CD4-positive, alpha-beta T cell treated with Interleukin-6 at 100 ng/mL for 8 hours (primary cell): Measurements from ENCODE around the gene ESD.
"Not testable (repeated sequence)": the region's sequence is repeated elsewhere in the genome, so short reads cannot be mapped to it uniquely, and the experiment has no call there.

Source experiments
- DNase-seq: peaks from one replicate; pipeline ENCODE4 v3.0.0-alpha.2; 2020; ENCODE audit warnings: mixed read lengths, low spot score

The ESD gene

DNA sequence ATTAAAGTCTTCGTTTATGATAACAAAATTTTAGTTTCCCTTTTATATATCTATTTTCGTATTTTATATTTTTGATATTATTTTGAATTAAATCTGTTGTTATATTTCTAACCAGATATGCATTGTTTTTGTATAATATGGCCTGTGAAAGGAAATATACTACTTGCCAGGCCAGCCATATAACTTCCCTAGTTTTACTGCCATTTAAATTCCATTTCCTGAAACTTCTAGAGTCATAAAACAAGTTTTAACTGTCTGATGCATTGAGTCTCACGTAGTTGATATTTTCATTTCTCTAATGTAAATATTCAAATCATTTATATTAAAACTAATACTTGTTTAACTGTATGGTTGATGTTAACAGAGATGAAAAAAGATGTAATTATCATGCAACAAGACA is 13.5 kb downstream of the ESD start:
- DNase-seq = no peak

DNA sequence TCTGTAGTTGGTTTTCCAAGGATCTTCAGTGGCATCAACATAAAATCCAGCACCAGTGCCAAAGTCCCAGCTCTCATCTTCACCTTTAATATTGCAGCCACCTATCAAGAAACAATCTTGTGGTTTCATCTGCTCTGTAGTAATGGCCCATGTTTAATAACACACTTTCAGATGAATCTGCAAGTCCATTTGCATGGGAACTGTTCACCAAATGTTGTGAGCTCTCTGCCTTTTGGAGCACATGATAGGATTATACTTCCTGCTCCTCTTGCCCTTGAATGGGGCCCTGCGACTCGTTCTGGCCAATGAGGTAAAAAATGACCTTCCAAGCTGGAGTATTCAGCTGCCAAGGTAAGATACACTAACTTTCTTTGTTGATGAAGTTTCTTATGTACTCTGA is 14.3 kb downstream of the ESD start:
- no peak for DNase-seq

DNA sequence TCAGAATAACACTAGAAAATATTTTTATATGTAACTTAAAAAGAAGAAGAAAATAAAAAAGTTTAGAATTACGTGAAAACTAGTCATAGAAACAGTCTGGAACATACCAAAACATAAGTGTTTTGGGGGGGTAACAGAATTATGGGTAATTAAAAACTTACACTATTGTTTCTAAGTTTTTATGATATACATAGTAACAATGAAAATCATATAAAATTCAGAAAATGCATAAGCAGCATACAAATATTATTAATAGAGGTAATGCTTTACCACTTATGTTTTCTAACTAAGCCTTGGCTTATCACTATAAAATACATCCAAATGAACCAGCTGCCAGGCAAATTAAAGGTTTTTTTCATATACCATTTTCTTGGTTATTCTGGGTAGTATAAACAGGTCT is 14.9 kb downstream of the ESD start:
- DNase-seq = no peak

DNA sequence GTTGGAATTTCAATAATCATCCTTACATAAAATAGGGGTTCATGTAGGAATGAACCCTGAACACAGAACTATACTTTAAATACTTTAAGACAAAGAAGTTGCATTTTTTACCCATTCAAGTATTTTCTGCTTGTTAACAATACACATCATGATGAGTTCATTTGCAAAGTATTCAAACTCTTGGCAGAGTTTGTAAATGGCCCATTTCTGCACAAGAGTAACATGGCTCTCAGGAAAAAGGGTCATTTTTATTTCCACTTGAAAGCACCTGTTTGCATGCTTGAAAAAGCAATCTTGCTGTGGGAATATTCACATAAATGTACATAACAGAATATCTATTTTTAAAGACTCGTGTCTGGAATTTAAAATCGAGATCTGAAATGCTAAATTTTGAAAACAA is 18.1 kb downstream of the ESD start:
- no peak for DNase-seq

DNA sequence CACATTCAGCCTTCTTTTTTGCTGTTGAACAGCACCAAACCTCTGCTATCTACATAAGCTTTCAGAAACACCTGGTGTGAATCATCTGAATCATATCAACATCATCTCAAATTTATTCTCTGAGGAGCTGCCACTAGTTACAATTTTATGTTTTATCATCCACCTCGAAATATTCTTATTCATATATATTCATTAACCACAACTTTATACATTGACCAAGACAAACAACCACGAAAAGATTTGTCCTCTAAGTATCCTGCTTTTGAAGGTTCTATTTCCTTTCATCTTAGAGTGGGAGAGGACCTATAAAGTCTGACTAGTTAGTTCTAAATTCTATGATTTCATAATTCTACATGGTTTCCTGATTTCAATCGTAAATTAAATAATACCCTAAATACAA is 18.9 kb downstream of the ESD start:
- no peak for DNase-seq

DNA sequence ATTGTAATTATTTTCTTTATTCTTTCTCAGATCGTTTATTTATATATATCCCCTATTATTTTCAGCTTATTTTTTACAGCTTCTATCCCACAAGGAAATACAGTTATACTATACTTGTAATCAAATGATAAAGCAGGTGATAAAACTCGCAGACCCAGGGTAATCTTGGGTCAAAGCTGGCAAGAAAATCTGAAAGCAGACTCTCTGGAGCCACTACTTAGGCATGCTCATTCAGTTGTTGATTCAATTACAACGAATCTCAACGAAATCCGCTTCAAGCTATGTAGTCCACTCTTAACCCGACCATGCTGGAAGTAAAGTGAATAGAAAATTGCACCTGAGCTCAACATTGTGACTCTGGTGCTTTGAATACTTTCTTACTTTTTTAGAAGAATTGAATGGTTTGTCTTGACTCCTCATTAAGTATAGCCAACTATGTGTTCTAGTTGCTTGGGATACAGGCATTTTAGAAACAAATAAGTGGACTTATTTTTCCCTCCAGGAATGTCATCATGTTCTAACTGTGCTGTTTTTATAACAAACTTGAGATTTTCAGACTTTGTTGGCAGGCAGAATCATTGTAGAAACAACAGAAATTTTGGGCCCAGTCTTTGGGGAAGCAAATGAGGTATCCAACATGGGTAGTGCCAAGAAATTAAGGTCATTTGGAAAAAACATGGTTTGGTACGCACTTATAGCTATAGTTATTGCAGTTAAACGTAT is 21.4 kb downstream of the ESD start:
- DNase-seq = no peak

DNA sequence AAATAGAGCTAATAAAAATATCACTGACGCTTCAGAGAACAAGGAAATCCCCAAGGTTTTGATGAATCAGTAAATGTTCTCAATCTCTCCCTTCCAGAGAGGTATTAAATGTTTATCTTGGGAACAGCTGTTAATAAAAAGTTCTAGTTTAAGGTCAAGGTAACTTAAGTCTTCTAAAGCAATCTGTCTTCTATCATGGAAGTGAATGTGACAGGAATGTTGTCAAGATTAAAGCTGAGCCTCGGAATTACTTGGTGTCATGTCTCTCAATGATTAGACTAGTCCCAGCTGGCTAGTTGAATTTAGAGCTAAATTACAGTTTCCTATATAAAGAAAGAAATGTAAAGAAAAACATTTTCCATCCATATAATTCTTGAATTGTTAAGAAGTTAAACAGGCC is 23.4 kb downstream of the ESD start:
- DNase-seq = no peak

DNA sequence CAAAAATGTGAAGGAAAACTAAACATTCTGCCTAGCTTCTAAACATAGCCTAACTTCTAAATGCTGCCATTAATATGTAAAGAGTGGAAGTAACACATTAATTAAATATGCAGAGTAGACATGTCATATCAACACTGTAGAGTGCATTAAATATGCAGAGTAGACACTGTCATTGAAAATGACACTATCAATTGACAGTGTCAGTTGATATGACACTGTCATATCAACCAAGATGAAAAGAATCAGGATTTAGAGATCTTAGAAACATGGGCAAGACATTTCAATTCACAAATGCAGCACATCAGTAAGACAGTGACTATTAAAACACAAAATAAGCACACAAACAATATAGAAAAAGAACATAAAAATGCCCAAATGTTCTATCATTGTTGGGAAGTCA is 25.3 kb downstream of the ESD start:
- no peak for DNase-seq

DNA sequence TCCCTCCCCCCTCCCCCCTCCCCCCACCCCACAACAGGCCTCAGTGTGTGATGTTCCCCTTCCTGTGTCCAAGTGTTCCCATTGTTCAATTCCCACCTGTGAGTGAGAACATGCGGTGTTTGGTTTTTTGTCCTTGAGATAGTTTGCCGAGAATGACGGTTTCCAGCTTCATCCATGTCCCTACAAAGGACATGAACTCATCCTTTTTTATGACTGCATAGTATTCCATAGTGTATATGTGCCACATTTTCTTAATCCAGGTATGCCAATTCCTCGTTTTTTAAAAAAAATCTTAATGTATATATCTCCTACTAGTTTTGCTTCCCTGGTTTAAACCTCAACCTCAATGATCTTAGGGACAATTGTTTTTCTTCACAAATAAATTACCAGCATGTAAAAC is 27.0 kb downstream of the ESD start:
- not testable (repeated sequence) for DNase-seq

DNA sequence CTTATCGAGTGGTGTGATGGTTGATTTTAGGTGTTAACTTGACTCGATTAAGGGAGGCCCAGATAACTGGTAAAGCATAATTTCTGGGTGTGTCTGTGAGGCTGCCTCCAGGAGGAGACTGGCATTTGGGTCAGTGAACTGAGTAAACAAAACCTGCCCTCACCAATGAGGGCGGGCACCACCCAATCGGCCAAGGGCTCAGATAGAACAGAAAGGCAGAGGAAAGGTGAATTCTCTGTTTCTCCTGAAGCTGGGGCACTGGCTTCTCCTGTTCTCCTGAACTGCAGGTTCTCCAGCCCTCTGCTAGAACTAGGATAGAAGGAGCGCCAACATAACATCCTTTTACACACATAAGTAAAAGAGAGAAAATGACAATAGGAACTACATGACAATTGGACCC is 35.1 kb downstream of the ESD start:
- DNase-seq = no peak

DNA sequence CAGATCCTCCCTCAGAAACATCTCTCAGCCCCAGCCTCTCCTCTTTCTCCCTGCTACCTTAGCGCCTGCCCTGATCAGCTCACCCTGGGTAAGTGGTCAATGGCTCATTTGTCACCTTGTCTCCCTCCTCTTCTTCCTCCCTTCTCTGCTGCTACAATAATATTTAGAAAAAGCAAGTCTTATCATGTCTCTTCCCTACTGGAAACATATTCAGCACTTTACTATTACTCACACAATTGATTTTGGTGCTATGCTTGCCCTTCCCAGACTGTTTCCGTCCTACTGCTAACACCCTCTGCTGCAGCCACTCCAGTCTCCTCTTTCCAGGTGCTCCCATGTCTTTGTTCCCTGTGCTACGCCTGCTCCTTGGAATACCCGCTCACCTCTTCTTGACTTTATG is 35.8 kb downstream of the ESD start:
- no peak for DNase-seq

DNA sequence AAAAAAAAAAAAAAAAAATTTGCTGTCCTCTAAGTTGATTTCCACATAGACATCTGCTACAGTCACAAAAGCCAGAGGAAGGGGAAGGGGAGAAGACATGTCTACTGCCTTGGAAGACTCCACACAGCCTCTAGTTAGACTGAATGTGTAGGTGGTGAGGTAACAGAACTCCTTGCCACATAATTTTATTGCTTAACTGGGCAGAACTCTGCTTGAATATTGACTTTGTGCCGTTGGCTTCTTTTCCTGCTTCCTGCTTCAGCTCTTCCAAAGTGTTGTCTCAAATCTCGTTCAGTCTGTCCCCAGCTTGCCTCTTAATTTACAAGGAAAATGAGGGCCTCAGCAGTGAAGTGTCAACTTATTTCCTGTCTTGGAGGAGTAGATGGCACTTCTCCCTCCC is 37.1 kb downstream of the ESD start:
- no peak for DNase-seq

DNA sequence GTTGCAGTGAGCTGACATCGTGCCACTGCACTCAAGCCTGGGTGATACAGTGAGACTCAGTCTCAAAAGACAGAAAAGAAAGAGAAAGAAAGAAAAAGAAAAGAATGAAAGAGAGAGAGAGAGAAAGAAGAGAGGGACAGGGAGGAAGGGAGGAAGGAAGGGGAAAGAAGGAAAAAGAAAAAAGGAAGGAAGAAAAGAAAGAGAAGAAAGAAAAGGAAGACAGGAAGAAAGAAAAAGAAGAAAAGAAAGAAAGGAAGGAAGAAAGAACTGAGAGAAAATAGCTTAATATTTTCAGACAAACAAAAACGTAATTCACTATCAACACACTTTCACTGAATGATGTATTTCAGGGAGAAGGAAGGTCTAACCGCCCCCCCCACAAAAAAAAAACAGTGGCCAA is 39.3 kb downstream of the ESD start:
- no peak for DNase-seq

DNA sequence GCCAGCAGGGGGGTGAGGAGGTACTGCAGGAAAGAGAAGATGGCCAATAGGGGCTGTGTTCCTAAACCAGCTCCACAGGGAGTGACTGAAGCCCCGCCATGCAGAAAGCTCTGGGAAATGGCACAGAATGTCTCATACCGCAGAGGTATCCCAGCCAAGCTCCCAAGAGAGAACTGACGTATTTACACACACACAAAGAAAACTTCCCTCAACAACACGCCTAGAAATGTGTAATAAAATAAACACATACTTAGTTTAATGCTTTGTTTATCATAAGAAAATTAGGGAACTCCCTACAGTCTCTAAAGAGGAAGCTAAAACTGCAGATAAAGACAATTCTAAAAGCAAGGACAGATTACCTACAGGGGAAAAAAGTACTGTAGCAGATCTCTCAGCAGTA is 40.0 kb downstream of the ESD start:
- DNase-seq = no peak

DNA sequence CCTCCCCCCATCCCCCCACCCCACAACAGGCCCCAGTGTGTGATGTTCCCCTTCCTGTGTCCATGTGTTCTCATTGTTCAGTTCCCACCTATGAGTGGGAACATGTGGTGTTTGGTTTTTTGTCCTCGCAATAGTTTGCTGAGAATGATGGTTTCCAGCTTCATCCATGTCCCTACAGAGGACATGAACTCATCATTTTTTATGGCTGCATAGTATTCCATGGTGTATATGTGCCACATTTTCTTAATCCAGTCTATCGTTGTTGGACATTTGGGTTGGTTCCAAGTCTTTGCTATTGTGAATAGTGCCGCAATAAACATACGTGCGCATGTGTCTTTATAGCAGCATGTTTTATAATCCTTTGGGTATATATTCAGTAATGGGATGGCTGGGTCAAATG is 41.5 kb downstream of the ESD start:
- not testable (repeated sequence) for DNase-seq

DNA sequence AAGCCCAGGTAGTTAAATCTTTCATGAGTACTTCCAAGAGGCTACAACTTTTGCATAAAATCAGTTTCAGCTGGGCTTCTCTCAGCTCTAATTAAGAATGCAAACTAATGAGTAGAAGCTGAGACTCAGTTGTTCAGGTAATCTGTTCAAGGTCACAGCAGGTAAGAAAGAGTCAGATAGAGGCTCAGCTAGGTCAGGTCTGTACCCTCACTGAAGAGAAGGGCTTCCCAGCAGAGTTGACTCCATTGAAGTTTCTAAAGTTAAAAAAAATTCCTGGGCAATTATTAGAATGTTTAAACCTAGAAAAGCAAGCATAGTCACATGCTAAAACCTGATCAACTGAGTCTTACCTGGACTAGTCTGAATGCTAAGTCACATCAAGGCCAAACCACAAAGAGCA is 42.1 kb downstream of the ESD start:
- no peak for DNase-seq

DNA sequence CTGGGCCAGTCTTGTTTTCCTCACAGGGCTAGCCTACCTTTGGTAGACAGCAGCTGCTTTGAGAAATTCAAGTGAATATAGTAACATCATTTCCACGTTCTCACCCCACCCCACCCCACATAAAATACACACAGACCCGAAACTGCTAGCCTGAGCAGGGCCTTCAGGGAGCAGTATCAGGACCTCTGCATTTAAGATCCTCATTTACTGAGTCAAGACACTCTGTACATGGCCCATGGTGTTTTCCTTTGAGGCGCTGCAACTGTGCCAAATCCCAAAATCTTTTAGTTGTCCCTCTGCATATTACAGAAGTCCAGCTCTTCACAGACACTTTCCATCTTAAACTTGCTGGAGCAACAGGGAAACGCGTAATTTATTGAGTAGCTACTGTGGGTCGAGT is 43.0 kb downstream of the ESD start:
- no peak for DNase-seq

DNA sequence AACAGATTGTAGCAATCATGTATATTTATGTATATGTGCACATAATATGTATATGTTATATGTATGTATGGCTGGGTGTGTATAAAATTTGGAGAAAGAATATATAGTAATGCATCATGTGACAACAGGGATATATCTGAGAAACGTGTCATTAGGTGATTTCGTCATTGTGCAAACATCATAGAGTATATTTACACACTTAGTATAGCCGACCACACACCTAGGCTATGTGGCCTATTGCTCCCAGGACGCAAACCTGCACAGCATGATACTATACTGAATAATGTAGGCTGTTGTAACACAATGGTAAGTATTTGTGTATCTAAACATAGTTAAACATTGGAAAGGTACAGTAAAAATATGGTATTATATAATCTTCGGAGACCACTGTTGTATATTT is 43.8 kb downstream of the ESD start:
- DNase-seq = no peak

DNA sequence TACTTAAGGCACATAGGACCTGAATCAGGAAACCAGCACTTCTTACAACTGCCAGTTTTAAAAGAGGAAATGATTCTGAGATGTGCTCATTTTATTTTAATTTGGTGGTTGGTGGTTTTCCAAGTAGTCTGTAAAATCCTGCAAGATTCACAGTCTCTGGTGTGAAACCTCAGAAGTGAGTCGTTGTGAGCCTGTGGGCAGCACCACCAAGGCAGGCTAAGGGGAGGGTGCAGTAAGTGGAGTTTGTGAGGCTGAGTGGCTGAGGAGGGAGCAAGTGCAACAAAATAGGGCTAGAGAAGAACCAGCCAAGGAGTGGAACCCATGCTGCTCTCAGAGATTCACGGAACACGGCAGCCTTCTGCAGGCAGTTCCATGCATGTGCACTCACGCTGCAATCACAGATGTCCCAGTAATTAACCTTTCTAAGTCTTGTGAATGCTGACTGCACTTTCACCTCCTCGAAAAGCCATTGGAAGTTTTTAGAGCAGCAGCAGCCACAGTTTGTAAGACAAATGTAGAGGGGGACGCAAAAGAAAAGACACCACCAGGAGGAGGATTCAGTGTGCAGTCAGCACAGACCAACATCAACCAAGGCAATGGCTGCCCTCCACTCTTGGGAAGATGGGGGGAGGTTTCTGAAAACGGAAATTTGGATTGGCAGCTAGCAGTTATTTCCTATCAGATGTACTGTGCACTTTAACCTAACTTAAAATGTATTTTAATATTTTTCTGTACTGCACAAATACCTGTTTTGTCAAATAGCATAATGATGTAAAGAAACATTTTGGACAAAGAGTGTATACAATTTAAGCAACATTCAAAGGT is 44.9 kb downstream of the ESD start:
- peak; percentile 48 for DNase-seq

DNA sequence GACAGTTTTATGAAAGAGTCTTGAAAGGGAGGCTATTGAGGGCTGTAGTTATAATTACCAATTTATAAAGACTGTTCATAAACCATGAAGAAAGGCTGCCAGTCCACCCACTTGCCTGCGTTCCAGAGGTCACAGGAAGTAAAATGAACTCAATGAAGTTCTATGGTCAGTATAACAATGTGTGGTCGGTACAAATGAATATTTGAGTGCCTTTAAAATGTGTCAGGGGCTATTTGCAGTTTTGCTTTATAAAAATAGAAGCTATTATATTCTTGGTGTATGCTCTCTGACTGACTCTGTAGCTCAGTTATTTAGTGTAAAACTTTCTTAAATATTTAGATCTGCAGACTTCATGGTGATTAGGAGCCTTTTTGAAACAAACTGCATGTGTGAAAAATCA is 47.0 kb downstream of the ESD start:
- DNase-seq = no peak

DNA sequence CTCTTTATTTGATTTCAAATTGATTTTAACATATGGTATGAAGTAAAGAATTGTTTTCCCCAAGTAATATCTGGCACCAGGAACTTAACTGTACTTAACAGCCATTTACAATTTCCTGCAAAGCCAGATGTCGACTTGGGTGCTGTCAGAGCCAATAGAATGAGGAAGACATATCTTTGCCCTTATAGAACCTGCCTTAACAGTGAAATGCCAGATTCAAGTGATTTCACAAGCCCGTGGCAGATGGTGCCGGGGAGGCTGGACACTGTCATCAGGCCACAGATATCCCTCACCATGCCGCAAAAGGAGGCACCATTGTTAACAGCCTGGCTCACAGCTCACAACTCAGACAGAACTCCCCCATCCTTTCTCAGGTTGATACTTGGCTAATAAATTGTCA is 48.7 kb downstream of the ESD start:
- no peak for DNase-seq

DNA sequence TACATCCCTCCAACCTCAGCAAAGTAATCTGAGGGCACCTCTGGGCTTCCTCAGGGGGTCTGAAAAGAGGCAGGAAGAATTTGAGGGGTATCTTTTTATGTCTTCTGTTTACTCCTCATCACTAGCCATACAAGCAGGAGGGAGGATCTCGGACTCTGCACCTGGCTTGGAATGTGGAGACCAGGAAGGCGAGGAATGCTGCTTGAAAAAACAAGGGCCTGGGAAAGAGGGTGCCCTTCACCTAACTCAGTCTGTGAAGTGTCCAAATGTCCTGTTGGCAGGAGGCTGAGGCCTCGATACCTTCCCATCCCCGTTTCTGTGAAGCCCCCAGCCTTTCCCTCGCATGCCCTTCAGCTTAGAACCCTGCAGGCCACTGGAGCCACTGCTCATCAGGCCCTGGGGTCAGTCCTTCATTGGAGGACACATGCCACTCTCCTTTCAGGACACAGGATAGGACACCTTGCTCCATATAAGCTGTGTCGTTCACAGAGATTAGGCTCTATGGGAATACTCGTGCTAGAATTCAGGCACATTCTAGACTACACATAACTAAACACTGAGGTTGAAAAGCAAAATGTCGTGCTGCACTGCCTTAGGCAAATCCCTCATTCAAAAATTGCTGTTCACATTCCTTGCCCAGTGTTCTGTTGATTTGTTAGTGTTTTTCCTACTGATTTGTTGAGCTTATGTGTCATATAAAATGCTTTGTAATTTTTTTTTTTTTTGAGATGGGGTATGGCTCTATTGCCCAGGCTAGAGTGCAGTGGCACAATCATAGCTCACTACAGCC is 49.7 kb downstream of the ESD start:
- no peak for DNase-seq

DNA sequence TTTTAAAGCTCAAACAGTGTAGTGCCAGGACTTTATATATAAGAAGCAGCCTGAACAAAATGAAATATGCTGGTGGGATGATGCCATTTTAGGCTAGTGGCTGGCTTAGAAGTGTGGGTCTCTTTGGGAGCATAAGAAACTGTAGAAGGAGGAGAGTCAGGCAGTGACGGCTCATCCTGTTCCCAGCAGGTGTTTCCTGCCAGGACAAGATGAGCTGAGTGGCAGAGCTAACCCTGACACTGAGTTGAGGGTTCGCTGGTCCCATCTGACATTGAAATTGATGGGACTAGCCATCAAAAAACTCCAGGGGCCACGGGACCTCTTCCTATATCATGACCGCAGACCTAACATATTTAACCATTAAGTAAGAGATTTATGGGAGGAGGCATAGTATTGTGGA is 51.3 kb downstream of the ESD start:
- no peak for DNase-seq
